GM12878 (cell line): Measurements from ENCODE around the gene ATXN1.

Experiments used
- CTCF ChIP-seq, 3 experiments: IDR thresholded peaks in 2 of 3; conservative IDR thresholded peaks in 1 of 3; 2 replicates each; pipeline ENCODE4 v1.5.1; 2011; ENCODE audit warnings: low read depth in 3 of 3, low read length in 3 of 3, mild to moderate bottlenecking in 3 of 3, control low read depth in 2 of 3, moderate library complexity in 2 of 3, inconsistent platforms in 1 of 3, mixed read lengths in 1 of 3; ENCODE audit not compliant: control insufficient read depth in 2 of 3, insufficient read depth in 1 of 3; ENCODE audit errors: extremely low read depth in 1 of 3
- KDM1A ChIP-seq: fragments of 200-600 bp; sonication (generic); IDR thresholded peaks from 2 replicates; pipeline ENCODE4 v1.6.1; 2016; ENCODE audit warnings: borderline replicate concordance

- TF ChIP-seq KDM1A (no peak), CTCF (IDR thresholded peaks at IDR 0.05 in 2 of 3, conservative IDR thresholded peaks at IDR 0.05 in 1 of 3; ENCODE audit: control insufficient read depth in 2 of 3, extremely low read depth in 1 of 3, insufficient read depth in 1 of 3, low read depth in 3 of 3, low read length in 3 of 3) (no peak)
Observed at GRCh38 chr6:16450821-16451220, 310.4 kb downstream of the ATXN1 start.
